Stimulated activated CD4-positive, alpha-beta T cell treated with anti-CD3 and anti-CD28 coated beads, Interleukin-2, amount 100 ng/mL, for 24 hours (primary cell): Measurements from ENCODE around the gene PRKN.

Source experiments
- DNase-seq, 2 donors: peaks; one replicate each; pipeline ENCODE4 v3.0.0-alpha.2; 2020

PRKN gene

DNA sequence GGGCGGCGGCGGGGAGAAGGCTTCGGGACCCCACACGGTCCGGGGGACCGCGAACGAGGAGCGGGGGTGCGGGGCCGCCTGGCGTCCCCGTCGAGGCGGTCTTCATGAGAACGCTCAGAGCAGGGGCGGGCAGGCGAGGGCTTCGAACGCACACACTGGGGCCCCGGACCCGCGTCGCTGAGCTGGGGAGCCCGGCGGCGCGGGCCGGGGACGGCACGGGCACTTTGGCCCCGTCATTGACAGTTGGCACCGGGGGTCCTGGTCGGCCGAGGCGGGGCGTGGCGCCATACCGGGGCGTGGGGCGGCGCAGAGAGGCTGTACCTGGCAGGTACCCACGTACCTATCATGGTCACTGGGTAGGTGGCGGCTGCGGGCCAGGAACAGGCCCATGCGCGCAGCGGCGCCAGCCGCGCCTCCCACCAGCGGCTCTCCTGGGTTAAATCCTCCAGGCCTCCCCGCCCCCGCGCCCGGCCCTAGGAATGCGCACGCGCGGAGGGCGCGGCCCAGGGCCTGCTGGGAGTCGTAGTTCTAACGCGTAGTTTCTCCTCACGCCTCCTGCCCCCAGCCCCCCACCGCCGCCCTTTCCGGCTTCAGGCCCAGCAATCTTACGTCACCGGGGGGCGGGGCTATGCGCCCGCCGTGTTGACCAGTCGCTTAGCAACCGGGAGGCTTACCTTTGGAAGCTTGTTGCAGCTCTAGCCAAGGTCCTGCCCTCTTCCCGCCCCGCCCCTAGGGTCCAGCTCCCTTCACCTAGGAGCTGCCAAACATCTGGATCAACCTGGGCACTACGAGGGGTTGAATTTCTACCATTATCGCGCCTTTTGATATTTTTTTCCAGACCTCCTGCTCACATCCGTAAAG is at the start of gene PRKN, which contains the start of gene PACRG:
TSS of gene PRKN (minus strand) at position 445 of the 861 bp plus-strand sequence.
TSS of gene PACRG (plus strand) at position 653 of the 861 bp plus-strand sequence.
- DNase-seq, result peak; percentile 98 to 99

GRCh38 chr6:162777091-162777490 is 49.5 kb upstream of the PRKN start:
- DNase-seq, result no peak

GRCh38 chr6:162773996-162774395 is 46.4 kb upstream of the PRKN start:
- DNase-seq, result no peak

DNA sequence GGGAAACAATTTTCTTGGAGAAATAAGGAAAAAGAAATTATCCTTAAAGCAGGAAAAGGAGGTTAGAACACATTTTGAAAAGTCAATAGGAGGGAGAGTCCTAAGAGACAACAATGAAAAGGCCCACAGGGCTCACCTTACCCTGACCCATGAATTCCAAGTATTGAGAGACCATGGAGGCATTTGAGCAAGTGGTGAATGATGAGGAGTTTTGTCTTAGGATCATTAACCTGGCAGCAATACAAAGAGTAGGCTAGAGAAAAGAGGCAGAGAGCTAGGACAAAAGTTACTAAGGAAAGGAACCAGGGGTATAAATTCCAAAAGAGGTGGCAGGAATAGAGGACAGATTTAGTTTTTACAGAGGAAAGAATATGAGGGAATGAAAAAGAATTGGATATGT is 44.9 kb upstream of the PRKN start:
- DNase-seq, result no peak

DNA sequence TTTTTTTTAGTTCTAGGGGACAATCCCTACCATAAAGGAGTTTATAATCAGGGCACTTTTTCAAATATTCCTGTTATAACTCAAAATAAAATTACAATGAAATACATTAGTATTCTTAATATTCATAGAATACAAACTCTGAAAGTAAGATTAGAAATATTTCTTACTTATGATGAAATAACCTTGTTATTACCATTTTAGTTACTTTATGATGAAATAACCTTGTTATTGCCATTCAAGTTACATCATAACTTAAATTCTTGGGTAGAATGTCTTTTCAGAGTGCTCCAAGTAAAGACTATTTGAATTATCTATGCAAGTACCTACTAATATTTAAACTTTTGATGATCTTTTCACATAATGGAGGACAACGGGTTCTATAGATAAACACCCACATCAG is 43.4 kb upstream of the PRKN start:
- DNase-seq, result no peak

GRCh38 chr6:162770136-162770535 is 42.6 kb upstream of the PRKN start:
- DNase-seq, result no peak

DNA sequence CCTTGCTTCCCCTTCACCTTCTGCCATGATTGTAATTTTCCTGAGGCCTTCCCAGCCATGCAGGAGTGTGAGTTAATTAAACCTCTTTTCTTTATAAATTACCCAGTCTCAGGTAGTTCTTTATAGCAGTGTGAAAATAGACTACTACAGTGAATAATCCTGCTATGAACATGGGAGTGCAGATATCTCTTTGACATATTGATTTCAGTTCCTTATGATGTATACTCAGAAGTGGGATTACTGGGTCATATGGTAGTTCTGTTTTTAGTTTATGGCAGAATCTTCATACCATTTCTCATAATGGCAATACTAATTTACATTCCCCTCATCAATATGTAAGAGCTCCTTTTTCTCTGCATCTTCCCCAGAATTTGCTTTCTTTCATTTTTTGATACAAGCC is 26.2 kb upstream of the PRKN start:
- DNase-seq, result no peak

GRCh38 chr6:162751211-162751859 is 23.8 kb upstream of the PRKN start:
- DNase-seq, result no peak

- DNase-seq, result no peak
These were observed 23.2 kb upstream of the PRKN start for GRCh38 chr6:162750776-162751175.

GRCh38 chr6:162736961-162737360 is 9.4 kb upstream of the PRKN start:
- no peak for DNase-seq

- DNase-seq, result peak in 1 of 2 donors; percentile 19
These were observed 5.9 kb upstream of the PRKN start for GRCh38 chr6:162733489-162733888.

- DNase-seq, result no peak
These were observed 2.9 kb upstream of the PRKN start for GRCh38 chr6:162730502-162730901.

- no peak for DNase-seq
These were observed 1.1 kb upstream of the PRKN start for GRCh38 chr6:162728706-162729105.

DNA sequence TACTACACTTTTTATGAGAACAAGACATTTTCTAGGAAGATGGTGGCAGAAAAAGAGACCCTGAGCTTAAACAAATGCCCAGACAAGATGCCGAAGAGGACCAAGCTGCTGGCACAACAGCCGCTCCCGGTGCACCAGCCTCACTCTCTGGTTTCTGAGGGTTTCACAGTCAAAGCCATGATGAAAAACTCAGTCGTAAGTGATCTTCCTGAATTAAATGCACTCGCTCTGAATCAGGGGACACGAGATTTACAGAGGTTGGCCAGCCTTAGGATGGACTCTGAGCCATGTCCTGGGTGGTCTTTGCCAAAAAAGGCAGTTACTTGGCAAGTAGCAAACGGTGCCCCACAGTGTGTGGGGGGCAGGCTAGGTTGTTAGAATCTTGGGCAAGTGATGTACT is 631 bp upstream of the PRKN start:
- peak in 1 of 2 donors; percentile 18 for DNase-seq

DNA sequence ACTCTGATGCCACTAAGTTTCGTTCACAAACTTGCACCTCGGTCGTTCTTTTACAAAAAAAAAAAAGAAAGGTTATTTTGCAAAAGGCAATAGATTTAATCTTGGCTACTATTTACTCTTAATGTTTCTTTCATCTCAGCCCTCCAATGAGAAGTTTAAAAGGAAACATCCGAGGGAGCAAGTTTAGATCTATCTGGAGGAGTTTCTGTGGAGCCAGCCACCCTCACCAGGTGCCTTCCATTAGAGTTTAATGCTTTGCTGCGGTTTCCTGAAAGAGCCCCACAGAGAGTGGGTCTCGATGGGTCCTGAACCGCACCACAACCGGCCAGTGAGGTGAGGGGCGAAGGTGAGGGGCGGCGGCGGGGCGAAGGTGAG is 632 bp downstream of the PRKN start:
- no peak for DNase-seq

GRCh38 chr6:162722633-162723032 is 4.9 kb downstream of the PRKN start:
- no peak for DNase-seq

- DNase-seq, result no peak
These were observed 5.3 kb downstream of the PRKN start for GRCh38 chr6:162722226-162722625.

GRCh38 chr6:162721404-162721687 is 6.2 kb downstream of the PRKN start:
- no peak for DNase-seq

DNA sequence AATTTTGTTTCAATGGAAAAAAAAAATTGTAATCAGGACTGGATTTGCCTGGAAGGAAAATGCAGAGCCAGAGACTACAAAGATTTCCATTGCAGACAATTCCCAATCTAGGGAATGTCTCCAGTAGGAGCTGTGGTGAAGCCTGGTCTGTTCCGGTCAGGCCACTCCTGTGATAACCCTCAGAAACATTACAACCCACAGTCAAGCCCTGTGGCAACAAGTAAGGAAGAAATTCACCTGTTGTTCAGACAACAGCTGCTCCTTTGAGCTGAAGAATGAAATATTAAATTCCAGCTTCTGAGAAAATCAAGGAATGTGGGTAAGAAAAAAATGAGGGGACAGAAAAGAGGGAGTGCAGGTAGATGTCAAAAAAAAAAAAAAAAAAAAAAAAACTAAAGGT is 8.0 kb downstream of the PRKN start:
- no peak for DNase-seq

- no peak for DNase-seq
These were observed 12.0 kb downstream of the PRKN start for GRCh38 chr6:162715601-162716000.

GRCh38 chr6:162713974-162714780 is 13.4 kb downstream of the PRKN start:
- DNase-seq, result no peak

DNA sequence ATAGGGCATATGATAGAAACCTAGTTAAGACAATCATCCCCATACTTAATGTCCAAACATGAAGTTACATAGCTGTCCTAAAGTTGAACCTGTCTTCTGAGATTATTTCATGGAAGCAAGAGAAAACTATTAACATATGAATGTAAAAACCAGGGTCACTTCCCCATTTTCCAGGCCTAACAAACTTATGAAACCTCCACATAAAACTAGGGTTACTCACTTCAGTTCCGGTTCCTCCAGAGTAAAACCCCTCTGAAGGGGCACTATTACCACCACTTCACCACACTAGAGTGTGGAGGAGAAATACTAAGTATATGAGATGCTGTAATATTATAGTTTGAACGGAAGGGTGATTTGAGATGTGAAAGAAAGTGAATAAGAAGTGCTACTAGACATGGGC is 14.9 kb downstream of the PRKN start:
- no peak for DNase-seq

- DNase-seq, result no peak
These were observed 16.2 kb downstream of the PRKN start for GRCh38 chr6:162711376-162711775.

DNA sequence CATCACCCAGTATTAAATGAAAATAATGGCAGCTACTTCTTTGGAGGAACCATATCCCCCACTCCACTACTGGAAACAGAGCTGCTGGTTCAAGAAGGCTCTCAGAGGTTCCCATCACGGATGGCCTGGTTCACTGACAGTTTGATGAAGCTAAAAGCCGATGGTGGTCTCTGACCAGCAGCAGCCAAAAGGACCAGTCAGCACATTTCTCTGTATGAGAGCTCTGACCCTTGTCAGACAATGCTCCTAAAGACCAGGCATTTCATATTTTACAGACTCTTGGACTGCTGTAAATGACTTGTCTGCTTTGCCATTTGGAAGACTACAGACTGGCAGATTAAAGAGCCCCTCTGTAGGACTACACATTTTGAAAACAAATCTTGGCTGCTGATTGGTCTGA is 16.6 kb downstream of the PRKN start:
- DNase-seq, result no peak
